GM12878 (cell line): Measurements from ENCODE around the gene FSHR. TPM values are rescaled to one million over a fixed set of nuclear protein-coding genes. Genes with fewer than 3 reads are reported as not detected.

Experiments used
- ATAC-seq: fragments of 200-7000 bp; cut with Tn5 transposase; 3 replicates; pipeline ENCODE4 v1.9.1; 2020; ENCODE audit warnings: mild to moderate bottlenecking, moderate library complexity
- BruUV-seq: library from RNA; stranded (reverse); fragments of 400-500 nt; replicated peaks from 2 replicates; lab custom pipeline; 2021; lab: Mats Ljungman, UMichigan
- CTCF ChIA-PET: fragments of 300-600 bp; sonication (Branson Sonifier 250); formaldehyde crosslinking; extraction: SDS; loops from one replicate; lab custom pipeline; 2021; ENCODE audit warnings: inconsistent platforms; lab: Yijun Ruan, JAX
- POLR2A ChIA-PET: fragments of 350-600 bp; formaldehyde crosslinking; extraction: SDS; loops from one replicate; lab custom pipeline; 2021; ENCODE audit warnings: inconsistent platforms; lab: Charles Lee
- RAD21 ChIA-PET: fragments of 300-600 bp; sonication (Branson Sonifier 250); formaldehyde crosslinking; loops from one replicate; lab custom pipeline; 2023; ENCODE audit warnings: antibody characterized with exemption; ENCODE audit not compliant: unreplicated experiment; lab: Charles Lee
- SMC1A ChIA-PET: fragments of 300-600 bp; sonication (Branson Sonifier 250); formaldehyde crosslinking; loops from one replicate; lab custom pipeline; 2023; ENCODE audit not compliant: unreplicated experiment, uncharacterized antibody; lab: Charles Lee
- DNase-seq: peaks from one replicate; pipeline ENCODE4 v3.0.0-alpha.2; 2011; ENCODE audit warnings: low read depth, low spot score
- FAIRE-seq: peaks from 3 replicates; lab custom pipeline; 2011; peaks lifted over from hg19 to GRCh38; lab: Jason Lieb, UNC
- H2AFZ ChIP-seq: 2 replicates; pipeline ENCODE4 v1.6.0; 2011; ENCODE audit warnings: low read depth, low read length, control low read depth; ENCODE audit not compliant: control insufficient read depth
- H3K27ac ChIP-seq: 2 replicates; pipeline ENCODE4 v1.5.1; 2011; ENCODE audit warnings: control low read depth; ENCODE audit not compliant: control insufficient read depth, insufficient read depth
- H3K27me3 ChIP-seq, 2 experiments: replicated peaks in 1 of 2; 2 replicates each; pipeline versions ENCODE4 v1.6.0 to v1.6.1; 2011; ENCODE audit warnings: low read length in 1 of 2; ENCODE audit not compliant: control insufficient read depth in 2 of 2, insufficient read depth in 2 of 2
- H3K36me3 ChIP-seq, 2 experiments: 2 replicates each; pipeline ENCODE4 v1.5.1; 2011; ENCODE audit warnings: low read length in 1 of 2; ENCODE audit not compliant: control insufficient read depth in 2 of 2, insufficient read depth in 2 of 2
- H3K4me1 ChIP-seq: 2 replicates; pipeline ENCODE4 v1.6.1; 2011; ENCODE audit warnings: mild to moderate bottlenecking, low read length, moderate library complexity, mixed read lengths; ENCODE audit not compliant: control insufficient read depth, insufficient read depth
- H3K4me2 ChIP-seq: 2 replicates; pipeline ENCODE4 v1.6.0; 2011; ENCODE audit warnings: control low read depth; ENCODE audit not compliant: control insufficient read depth, insufficient read depth
- H3K4me3 ChIP-seq: fragments of 200-600 bp; sonication (generic); 2 replicates; pipeline ENCODE4 v1.5.1; 2016
- H3K79me2 ChIP-seq: 2 replicates; pipeline ENCODE4 v1.6.0; 2011; ENCODE audit warnings: low read length; ENCODE audit not compliant: control insufficient read depth, insufficient read depth
- H3K9ac ChIP-seq: 2 replicates; pipeline ENCODE4 v1.8.0; 2011; ENCODE audit warnings: low read length, control low read depth, mixed read lengths; ENCODE audit not compliant: control insufficient read depth, insufficient read depth
- H3K9me3 ChIP-seq: replicated peaks from 3 replicates; pipeline ENCODE4 v1.5.1; 2011; ENCODE audit warnings: mild to moderate bottlenecking, low read length; ENCODE audit not compliant: control insufficient read depth, insufficient read depth
- H4K20me1 ChIP-seq: 2 replicates; pipeline ENCODE4 v1.6.0; 2011; ENCODE audit not compliant: control insufficient read depth, insufficient read depth
- GABPA ChIP-seq: IDR thresholded peaks from 2 replicates; pipeline ENCODE4 v1.6.1; 2014; ENCODE audit warnings: antibody characterized with exemption, low read depth, mild to moderate bottlenecking, inconsistent platforms
- KAT2A ChIP-seq: conservative IDR thresholded peaks from 2 replicates; pipeline ENCODE4 v1.6.1; 2011; ENCODE audit warnings: low read depth, low read length; ENCODE audit not compliant: control insufficient read depth
- TCF7 ChIP-seq: IDR thresholded peaks from 2 replicates; pipeline ENCODE4 v1.6.1; 2014; ENCODE audit warnings: antibody characterized with exemption, borderline replicate concordance
- WGBS: methylation state at CpG from one replicate; pipeline ENCODE4 v1.1.6; 2016; ENCODE audit warnings: low lambda C conversion rate; ENCODE audit not compliant: insufficient replicate concordance, insufficient coverage; ENCODE audit errors: missing lambda C conversion rate; 5-methylcytosine and 5-hydroxymethylcytosine counted together
- in situ Hi-C: fragments of 300-500 bp; cut with MboI; formaldehyde crosslinking; loops from 9 replicates; pipeline ENCODE4 v1.14.3; 2018; ENCODE audit warnings: mixed read lengths
- intact Hi-C: fragments of 100-400 bp; cut with micrococcal nuclease; formaldehyde crosslinking; loops from one replicate; pipeline ENCODE4 v1.14.2; 2022; ENCODE audit not compliant: unreplicated experiment
- polyA plus RNA-seq, 11 experiments: library from polyadenylated mRNA; depleted of rRNA in 4 of 11; unstranded in 6 of 11; stranded (reverse) in 5 of 11; fragments of >200 nt; fragmentation: Nextera tagmentation in 4 of 11; fragmentation: Illumina TruSeq in 1 of 11; extraction: Ambion mirVana in 4 of 11; extraction: Trizol in 1 of 11; gene quantifications; 1 replicate in 1 of 11; 2 replicates in 10 of 11; pipeline versions ENCODE4 v1.2.1 to v1.2.3, GENCODE V29; 2011 to 2016; ENCODE audit warnings: inconsistent platforms in 2 of 11, missing spikeins in 2 of 11, low read depth in 1 of 11
- total RNA-seq, 4 experiments: library from RNA; depleted of rRNA in 3 of 4; stranded (reverse); fragments of >200 nt in 3 of 4; fragmentation: Illumina TruSeq in 1 of 4; extraction: Trizol in 1 of 4; gene quantifications; 2 replicates each; pipeline versions ENCODE4 v1.2.1 to v1.2.3, GENCODE V29; 2013 to 2021
- TF ChIP-seq, protein P1 (sequence below): fragments of 450-650 bp; formaldehyde crosslinking; IDR thresholded peaks from 2 replicates; pipeline ENCODE4 v1.4.0; 2020; ENCODE audit warnings: mild to moderate bottlenecking, moderate library complexity

The FSHR gene
- total and polyA plus RNA-seq, 10 of the 15 experiments (the other 5 are each of a cell fraction or from before 2014, with no cell fraction given) = not detected

DNA sequence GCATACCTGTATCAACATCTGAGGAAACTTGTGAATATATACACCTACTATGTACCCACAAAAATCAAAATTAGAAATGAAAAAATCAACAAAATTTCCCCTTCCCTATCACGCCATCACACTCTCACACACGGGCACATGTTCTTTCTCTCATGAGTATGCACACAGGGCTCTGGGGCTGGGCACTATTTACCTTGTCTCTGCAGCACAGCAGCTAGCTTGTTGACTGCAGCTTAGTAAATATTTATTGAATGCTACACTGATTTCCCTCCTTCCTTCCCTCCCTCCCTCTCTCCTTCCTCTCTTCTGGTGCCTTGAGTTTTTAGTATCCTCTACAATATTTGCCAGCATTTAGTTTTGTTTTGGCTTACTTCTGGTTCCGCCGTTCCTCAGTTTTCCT, 216.1 kb downstream of the FSHR start:
- Histone ChIP-seq H3K4me2 (no peak overlapping the region), H3K27me3 (peaks cover 0 to 2% of the 10 kb centered on the region in 2 experiments; a peak in 1 of 4 replicates)
- no peak for TF ChIP-seq KAT2A
- TF ChIP-seq, protein P1, sequence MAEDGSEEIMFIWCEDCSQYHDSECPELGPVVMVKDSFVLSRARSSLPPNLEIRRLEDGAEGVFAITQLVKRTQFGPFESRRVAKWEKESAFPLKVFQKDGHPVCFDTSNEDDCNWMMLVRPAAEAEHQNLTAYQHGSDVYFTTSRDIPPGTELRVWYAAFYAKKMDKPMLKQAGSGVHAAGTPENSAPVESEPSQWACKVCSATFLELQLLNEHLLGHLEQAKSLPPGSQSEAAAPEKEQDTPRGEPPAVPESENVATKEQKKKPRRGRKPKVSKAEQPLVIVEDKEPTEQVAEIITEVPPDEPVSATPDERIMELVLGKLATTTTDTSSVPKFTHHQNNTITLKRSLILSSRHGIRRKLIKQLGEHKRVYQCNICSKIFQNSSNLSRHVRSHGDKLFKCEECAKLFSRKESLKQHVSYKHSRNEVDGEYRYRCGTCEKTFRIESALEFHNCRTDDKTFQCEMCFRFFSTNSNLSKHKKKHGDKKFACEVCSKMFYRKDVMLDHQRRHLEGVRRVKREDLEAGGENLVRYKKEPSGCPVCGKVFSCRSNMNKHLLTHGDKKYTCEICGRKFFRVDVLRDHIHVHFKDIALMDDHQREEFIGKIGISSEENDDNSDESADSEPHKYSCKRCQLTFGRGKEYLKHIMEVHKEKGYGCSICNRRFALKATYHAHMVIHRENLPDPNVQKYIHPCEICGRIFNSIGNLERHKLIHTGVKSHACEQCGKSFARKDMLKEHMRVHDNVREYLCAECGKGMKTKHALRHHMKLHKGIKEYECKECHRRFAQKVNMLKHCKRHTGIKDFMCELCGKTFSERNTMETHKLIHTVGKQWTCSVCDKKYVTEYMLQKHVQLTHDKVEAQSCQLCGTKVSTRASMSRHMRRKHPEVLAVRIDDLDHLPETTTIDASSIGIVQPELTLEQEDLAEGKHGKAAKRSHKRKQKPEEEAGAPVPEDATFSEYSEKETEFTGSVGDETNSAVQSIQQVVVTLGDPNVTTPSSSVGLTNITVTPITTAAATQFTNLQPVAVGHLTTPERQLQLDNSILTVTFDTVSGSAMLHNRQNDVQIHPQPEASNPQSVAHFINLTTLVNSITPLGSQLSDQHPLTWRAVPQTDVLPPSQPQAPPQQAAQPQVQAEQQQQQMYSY (CRISPR knock-in tag) = no peak
- TF ChIP-seq TCF7 = no peak
- no peak for TF ChIP-seq GABPA
- TF ChIP-seq, all 136 proteins: peak for 0
- no peak overlapping the region for H3K27ac ChIP-seq
- FAIRE-seq (no peak), DNase-seq (no peak), ATAC-seq (no peak)
- no peak overlapping the region for H3K4me3 ChIP-seq
- no peaks in the 10 kb centered on the region for H3K79me2 ChIP-seq
- no peaks in the 10 kb centered on the region for H3K9me3 ChIP-seq
- ChIA-PET SMC1A (no interaction called here), CTCF (no interaction called here), POLR2A (no interaction called here), RAD21 (no interaction called here)
- H3K9ac ChIP-seq = no peak overlapping the region
- no peak overlapping the region for H2AFZ ChIP-seq
- H4K20me1 ChIP-seq = no peaks in the 10 kb centered on the region
- H3K36me3 ChIP-seq = no peaks in the 10 kb centered on the region
- intact Hi-C loops (no loop called here), in situ Hi-C loops (no loop called here)
- no TSS peak for BruUV-seq
- H3K4me1 ChIP-seq = no peaks in the 10 kb centered on the region
- 25% methylated on average over 4 of the region's 4 CpGs for WGBS
